ENCODE measurements around the gene ANKRD61. TPM values are rescaled to one million over a fixed set of nuclear protein-coding genes. Genes with fewer than 3 reads are reported as not detected.
"Not testable (repeated sequence)": the region's sequence is repeated elsewhere in the genome, so short reads cannot be mapped to it uniquely, and the experiment has no call there.

The ANKRD61 gene
- total and polyA plus RNA-seq, 12 donors, result 0.13 to 0.52 (median 0.28) TPM; not detected in 8

GRCh38 chr7:6035165-6035564 is 4.0 kb downstream of the ANKRD61 start:
- Histone ChIP-seq H3K27me3 (no peaks in the 10 kb centered on the region), H3K4me1 (replicated peaks in 1 of 2) (no peaks in the 10 kb centered on the region), H3K4me3 (no peak overlapping the region), H3K36me3 (replicated peaks in 1 of 2) (peaks cover 0 to 71% of the 10 kb centered on the region in 2 donors), H3K9me3 (replicated peaks in 1 of 3) (no peaks in the 10 kb centered on the region), H3K27ac (no peak overlapping the region)
- no peak for DNase-seq
- intact Hi-C loops (cut with DNase I), result no loop called here
- TF ChIP-seq POLR2A (IDR thresholded peaks at IDR 0.05), result no peak
- no peak for TF ChIP-seq CTCF (IDR thresholded peaks at IDR 0.05)
- WGBS, 4 donors, result 94 to 96% (median 95%) methylated on average over 10 of the region's 10 CpGs

GRCh38 chr7:6035686-6036085 is 4.5 kb downstream of the ANKRD61 start:
- Histone ChIP-seq H3K4me3 (no peak overlapping the region), H3K9me3 (replicated peaks in 1 of 3) (no peaks in the 10 kb centered on the region), H3K27ac (no peak overlapping the region), H3K36me3 (replicated peaks in 1 of 2) (peaks cover 0 to 77% of the 10 kb centered on the region in 2 donors), H3K27me3 (no peaks in the 10 kb centered on the region), H3K4me1 (replicated peaks in 1 of 2) (no peaks in the 10 kb centered on the region)
- TF ChIP-seq CTCF (IDR thresholded peaks at IDR 0.05), result no peak
- intact Hi-C loops (cut with DNase I), result no loop called here
- no peak for DNase-seq
- WGBS, 4 donors, result 91 to 95% (median 94%) methylated on average over 10 to 13 of the region's 13 CpGs

- intact Hi-C loops (cut with DNase I), result loop anchor here in 1 of 2 donors (10.0 kb wide), 1 partner anchor 55 kb away; no protein-coding TSS in a partner anchor
- peaks cover 0 to 69% of the 10 kb centered on the region in 2 donors for H3K36me3 ChIP-seq (replicated peaks in 1 of 2)
These were observed 18.6 kb downstream of the ANKRD61 start for GRCh38 chr7:6049780-6050179.

GRCh38 chr7:6051185-6051584 is 20.0 kb downstream of the ANKRD61 start:
- H3K27ac ChIP-seq; H3K4me3 ChIP-seq; intact Hi-C loops (cut with DNase I); DNase-seq; H3K4me1 ChIP-seq (replicated peaks in 1 of 2); H3K27me3 ChIP-seq; H3K9me3 ChIP-seq (replicated peaks in 1 of 3): not testable (repeated sequence)
- 92 to 97% (median 96%) methylated on average over 7 to 9 of the region's 9 CpGs for WGBS, 4 donors
- H3K36me3 ChIP-seq (replicated peaks in 1 of 2), result peaks cover 0 to 55% of the 10 kb centered on the region in 2 donors

More at GRCh38 chr7:6049780-6050179, 18.6 kb downstream of the ANKRD61 start:
- Histone ChIP-seq H3K9me3 (replicated peaks in 1 of 3) (no peaks in the 10 kb centered on the region), H3K4me3 (no peak overlapping the region), H3K27me3 (no peaks in the 10 kb centered on the region), H3K4me1 (replicated peaks in 1 of 2) (no peaks in the 10 kb centered on the region), H3K27ac (no peak overlapping the region)
- TF ChIP-seq POLR2A (IDR thresholded peaks at IDR 0.05) (no peak), CTCF (IDR thresholded peaks at IDR 0.05) (no peak)
- no peak for DNase-seq
- 60 to 73% (median 70%) methylated on average over 4 of the region's 4 CpGs for WGBS, 4 donors

- TF ChIP-seq POLR2A (IDR thresholded peaks at IDR 0.05) (no peak), CTCF (IDR thresholded peaks at IDR 0.05) (no peak)
- no peaks in the 10 kb centered on the region for H3K9me3 ChIP-seq (replicated peaks in 1 of 3)
- H3K27ac ChIP-seq, result no peak overlapping the region
- peaks cover 11 to 25% of the 10 kb centered on the region in 2 donors for H3K4me1 ChIP-seq (replicated peaks in 1 of 2)
- no peaks in the 10 kb centered on the region for H3K27me3 ChIP-seq
- no peak overlapping the region for H3K4me3 ChIP-seq
- no peak for DNase-seq
- intact Hi-C loops (cut with DNase I), result no loop called here
- WGBS, 4 donors, result 35 to 59% (median 48%) methylated on average over 1 of the region's 1 CpG
- peaks cover 0 to 12% of the 10 kb centered on the region in 2 donors for H3K36me3 ChIP-seq (replicated peaks in 1 of 2)
These were observed 25.4 kb downstream of the ANKRD61 start for GRCh38 chr7:6056616-6057015.
